ENCODE measurements around the gene ATP10D.

ATP10D gene

DNA sequence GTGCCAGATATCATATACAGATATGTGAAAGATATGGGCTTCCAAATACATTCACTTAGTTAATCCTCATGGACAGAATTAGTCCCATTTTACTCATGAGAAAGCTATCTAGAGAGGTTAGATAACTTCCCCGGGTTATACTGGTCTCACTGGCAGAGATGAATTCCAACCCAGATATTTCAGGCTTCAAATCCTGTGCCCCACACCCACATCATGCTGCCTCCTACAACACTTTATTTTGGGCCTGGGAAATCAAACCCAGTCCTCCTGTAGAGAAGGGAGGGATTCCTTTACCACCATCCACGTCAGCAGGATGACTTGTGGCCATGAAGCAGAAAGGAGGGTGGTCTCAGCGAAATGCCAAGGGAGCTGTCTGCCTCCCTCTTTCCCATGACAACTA, 113.8 kb downstream of the ATP10D start:
- no peak for DNase-seq

DNA sequence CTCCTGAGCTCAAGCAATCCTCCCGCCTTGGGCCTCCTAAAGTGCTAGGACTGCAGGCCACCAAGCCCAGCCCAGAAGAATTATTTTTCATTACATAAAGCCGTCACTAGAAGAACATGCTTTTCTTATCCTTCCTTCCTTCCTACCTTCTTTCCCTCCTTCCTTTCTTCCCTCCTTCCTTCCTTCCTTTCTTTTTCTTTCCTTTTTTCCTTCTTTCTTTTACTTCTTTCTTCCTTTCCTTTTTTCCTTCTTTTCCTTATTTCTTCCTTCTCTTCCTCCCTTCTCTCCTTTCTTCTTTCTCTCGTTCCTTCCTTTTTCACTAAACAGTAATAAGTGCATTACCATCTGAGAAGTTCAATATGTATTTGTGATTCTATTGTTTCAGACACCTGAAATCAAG, 121.4 kb downstream of the ATP10D start:
- DNase-seq = no peak

DNA sequence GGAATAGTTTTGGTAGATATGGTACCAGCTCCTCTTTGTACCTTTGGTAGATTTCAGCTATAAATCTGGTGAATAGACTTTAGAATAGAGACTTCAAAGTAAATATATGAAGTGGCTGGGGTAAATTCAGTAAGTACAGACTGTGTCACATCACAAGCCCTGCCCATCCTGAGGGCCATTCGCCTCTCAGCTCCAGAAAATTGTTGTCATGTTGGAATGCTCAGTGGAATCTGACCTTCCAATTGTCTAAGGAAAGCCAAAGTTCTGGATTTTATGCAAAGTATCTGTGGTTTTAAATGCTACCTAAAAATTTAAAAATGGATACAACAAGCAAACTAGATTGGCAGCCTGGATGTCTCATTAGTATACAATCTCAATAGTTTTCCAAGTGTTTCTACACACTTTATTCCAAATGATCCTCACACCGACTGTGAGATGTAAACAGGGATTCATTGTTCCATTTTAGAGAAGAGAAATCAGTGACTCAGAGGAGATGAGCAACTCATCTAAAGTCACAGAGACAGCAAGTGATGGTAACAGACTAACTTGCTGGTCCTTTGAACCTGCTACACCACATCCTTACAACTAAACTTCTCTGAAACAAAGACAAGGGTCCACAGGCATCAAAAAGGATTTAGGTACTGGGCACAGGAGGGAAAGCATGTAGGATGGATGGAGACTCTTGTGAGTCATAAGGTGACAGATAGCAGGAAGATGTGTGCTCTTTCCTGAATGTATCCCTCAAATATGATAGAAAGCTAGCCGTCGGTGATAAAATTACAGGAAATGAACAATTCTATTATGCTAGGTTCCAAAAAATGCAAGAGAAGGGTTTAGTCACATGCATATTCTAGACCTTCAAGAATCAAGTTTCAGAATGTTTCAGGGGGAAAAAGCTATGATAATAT, 127.3 kb downstream of the ATP10D start:
- DNase-seq = no peak

GRCh38 chr4:47615385-47615784, 130.3 kb downstream of the ATP10D start:
- no peak for DNase-seq

DNA sequence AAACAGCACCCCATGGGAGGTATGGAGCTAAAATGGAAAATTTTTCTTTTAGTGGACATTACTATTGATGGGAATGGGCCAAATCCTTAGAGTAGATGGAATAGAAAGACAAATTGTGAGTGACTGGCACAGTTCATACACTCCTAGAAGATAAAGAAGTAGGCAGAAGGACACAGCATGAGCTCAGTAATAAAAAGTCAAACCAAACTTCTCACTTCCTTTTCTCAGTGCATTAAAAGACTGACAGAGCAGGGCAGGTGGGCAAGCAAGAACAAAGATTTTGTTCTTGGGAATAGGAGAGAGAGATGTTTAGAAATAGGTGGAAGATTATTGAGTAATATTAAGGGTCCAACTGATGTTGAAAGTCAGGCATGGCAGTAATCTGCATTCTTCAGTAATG, 132.5 kb downstream of the ATP10D start:
- DNase-seq = no peak

DNA sequence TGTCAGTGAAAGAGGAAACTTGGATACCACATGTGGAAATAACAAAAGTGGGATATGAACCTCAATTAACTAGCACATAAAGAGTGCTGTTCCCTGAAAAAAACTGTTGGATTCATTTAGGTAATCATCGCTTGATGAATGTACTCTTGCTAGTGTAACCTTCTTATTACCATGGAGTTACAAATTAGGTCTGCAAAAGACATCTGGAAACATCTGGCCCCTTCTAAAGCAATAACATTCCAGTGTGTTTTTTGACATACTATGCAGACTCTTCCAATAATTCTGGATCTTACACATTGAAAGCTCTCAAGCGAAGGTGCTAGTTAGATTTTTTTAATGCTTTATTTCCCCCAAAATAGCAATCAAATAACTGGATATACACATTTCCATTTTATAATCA, 134.6 kb downstream of the ATP10D start:
- no peak for DNase-seq

- DNase-seq = no peak
These were observed 136.1 kb downstream of the ATP10D start for GRCh38 chr4:47621181-47621580.

GRCh38 chr4:47624031-47624441, 139.0 kb downstream of the ATP10D start:
- DNase-seq = no peak

- peak; percentile 62 for DNase-seq
These were observed 146.1 kb downstream of the ATP10D start for GRCh38 chr4:47631161-47631560.

GRCh38 chr4:47639531-47639930, 154.5 kb downstream of the ATP10D start:
- no peak for DNase-seq

DNA sequence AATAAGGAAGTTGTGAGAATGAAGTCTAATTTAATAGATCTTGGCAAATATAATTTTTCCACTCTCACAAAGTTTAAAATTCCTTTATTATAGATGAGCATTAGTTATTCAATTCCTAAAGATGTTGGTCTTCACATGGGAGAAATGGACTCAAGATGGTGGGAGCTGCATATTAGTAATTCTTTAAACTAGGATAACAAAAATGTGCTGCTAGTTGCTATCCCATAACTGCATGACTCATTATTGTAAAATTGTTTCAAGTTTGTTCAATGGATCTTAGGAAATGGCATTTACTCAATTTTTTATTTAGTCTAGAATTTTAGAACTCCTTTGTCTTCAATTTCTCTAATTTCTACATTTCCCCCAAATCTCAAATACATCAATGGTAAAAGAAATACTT, 155.8 kb downstream of the ATP10D start:
- DNase-seq = no peak

DNA sequence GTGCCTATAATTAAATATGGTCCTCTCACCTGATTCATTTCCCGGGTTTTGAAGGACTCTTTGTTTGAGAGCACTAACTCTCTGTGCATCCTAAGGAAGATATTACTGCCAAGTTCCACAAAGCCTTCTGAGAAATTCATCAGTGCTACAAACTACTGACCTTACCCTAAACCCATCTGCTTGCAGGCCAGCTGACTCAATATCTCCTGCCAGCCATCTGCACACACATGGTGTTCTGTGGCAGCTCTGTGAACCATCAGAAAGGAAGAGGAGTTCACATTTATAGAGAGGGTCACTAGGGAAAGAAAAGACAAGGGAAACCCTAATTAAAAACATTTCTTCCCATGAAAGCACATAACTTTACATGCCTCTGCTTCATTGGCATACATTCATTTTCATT, 156.7 kb downstream of the ATP10D start:
- no peak for DNase-seq

DNA sequence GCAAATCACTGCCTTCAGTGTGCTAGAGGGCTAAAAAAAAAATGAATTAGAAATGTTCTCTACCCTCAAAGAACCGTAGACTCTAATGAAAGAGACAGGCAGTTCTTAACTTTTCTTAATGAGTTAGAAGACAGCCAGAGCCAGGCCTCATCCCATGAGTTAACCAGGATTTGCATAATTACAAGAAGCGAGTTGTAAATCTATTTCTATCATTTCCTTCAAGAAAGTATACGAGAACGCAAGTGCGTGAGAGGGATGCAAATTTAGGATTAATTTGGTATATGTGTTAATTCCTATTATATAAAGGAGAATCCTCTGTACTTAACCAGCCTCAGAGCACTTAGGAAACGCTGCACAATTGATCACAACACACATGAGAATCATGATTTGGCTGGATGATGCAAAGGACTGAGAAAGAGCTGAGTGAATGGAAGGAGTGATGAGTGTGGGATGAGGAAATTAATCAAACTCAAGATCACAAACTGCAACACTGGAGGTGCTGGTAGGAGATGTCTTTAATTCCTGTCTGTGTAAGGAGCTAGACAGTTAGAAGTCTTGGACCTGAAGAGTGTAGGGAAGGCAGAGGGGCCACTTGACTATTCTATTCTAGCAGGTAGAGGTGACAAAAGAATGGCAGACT, 157.2 kb downstream of the ATP10D start:
- DNase-seq = peak; percentile 16

All from retina (tissue), 1 donor.